Neural cell (in vitro differentiated cells): ENCODE results near the gene CLDN15. TPM values are rescaled to one million over a fixed set of nuclear protein-coding genes. Genes with fewer than 3 reads are reported as not detected.
A peak's percentile ranks its signal among the peaks of the same experiment; 100 is the strongest.

Experiments
- H2AFZ ChIP-seq: fragments of 200-600, 300-800 bp; sonication (generic), shearing (Covaris generic); 2 replicates; pipeline ENCODE4 v1.6.0; 2014; ENCODE audit warnings: low read depth, mild to moderate bottlenecking, antibody characterized with exemption, low read length, moderate library complexity
- H3F3A ChIP-seq: fragments of 200-600 bp; shearing (Covaris generic); 2 replicates; pipeline ENCODE4 v1.6.1; 2016; ENCODE audit warnings: mild to moderate bottlenecking, moderate library complexity, mixed read lengths, antibody characterized with exemption, low read length; ENCODE audit not compliant: insufficient read depth, poor library complexity, severe bottlenecking
- H3K27ac ChIP-seq: fragments of 200-600, 300-800 bp; sonication (generic), shearing (Covaris generic); 2 replicates; pipeline ENCODE4 v1.5.1; 2014; ENCODE audit warnings: mild to moderate bottlenecking, low read length, moderate library complexity
- H3K27me3 ChIP-seq: fragments of 300-800, 200-600 bp; sonication (generic), shearing (Covaris generic); 2 replicates; pipeline ENCODE4 v1.6.0; 2014; ENCODE audit warnings: mild to moderate bottlenecking, low read depth, low read length, moderate library complexity; ENCODE audit not compliant: insufficient read depth
- H3K36me3 ChIP-seq: fragments of 300-800, 200-600 bp; sonication (generic), shearing (Covaris generic); 2 replicates; pipeline ENCODE4 v1.5.1; 2014; ENCODE audit warnings: mild to moderate bottlenecking, antibody characterized with exemption, low read length, moderate library complexity; ENCODE audit not compliant: insufficient read depth
- H3K4me2 ChIP-seq: fragments of 300-800, 200-600 bp; sonication (generic), shearing (Covaris generic); 2 replicates; pipeline ENCODE4 v1.6.0; 2014; ENCODE audit warnings: mild to moderate bottlenecking, low read length
- H3K4me3 ChIP-seq: fragments of 300-800, 200-600 bp; sonication (generic), shearing (Covaris generic); 2 replicates; pipeline ENCODE4 v1.5.1; 2014; ENCODE audit warnings: mild to moderate bottlenecking, low read length, moderate library complexity
- H3K79me2 ChIP-seq: fragments of 200-600 bp; shearing (Covaris generic); replicated peaks from 2 replicates; pipeline ENCODE4 v1.6.0; 2014; ENCODE audit warnings: mild to moderate bottlenecking, low read length, moderate library complexity; ENCODE audit not compliant: insufficient read depth
- H3K9ac ChIP-seq: fragments of 300-800, 200-600 bp; sonication (generic), shearing (Covaris generic); 2 replicates; pipeline ENCODE4 v1.6.1; 2016; ENCODE audit warnings: mild to moderate bottlenecking, low read length, mixed read lengths
- H3K9me2 ChIP-seq: fragments of 200-600 bp; shearing (Covaris generic); 2 replicates; pipeline ENCODE4 v1.6.1; 2016; ENCODE audit warnings: mild to moderate bottlenecking, low read length, mixed read lengths; ENCODE audit not compliant: insufficient read depth
- H3K9me3 ChIP-seq: fragments of 200-600, 300-800 bp; sonication (generic), shearing (Covaris generic); 2 replicates; pipeline ENCODE4 v1.6.1; 2016; ENCODE audit warnings: mild to moderate bottlenecking, mixed run types, low read length, moderate library complexity, mixed read lengths
- H4K20me1 ChIP-seq: fragments of 200-600 bp; shearing (Covaris generic); 2 replicates; pipeline ENCODE4 v1.6.1; 2016; ENCODE audit warnings: mild to moderate bottlenecking, mixed run types; ENCODE audit not compliant: insufficient read depth
- EP300 ChIP-seq: fragments of 450-650 bp; conservative IDR thresholded peaks from 2 replicates; pipeline ENCODE4 v1.6.1; 2014; ENCODE audit warnings: antibody characterized with exemption, mild to moderate bottlenecking, moderate library complexity; ENCODE audit not compliant: poor library complexity, severe bottlenecking
- EZH2 ChIP-seq: fragments of 200-600, 300-800 bp; shearing (Covaris generic), sonication (generic); IDR thresholded peaks from 2 replicates; pipeline ENCODE4 v1.6.1; 2014; ENCODE audit warnings: antibody characterized with exemption, low read length, borderline replicate concordance, mild to moderate bottlenecking; ENCODE audit not compliant: insufficient read depth, poor library complexity, severe bottlenecking
- MXI1 ChIP-seq: fragments of 450-650 bp; conservative IDR thresholded peaks from 2 replicates; pipeline ENCODE4 v1.6.1; 2014; ENCODE audit warnings: antibody characterized with exemption, mild to moderate bottlenecking; ENCODE audit not compliant: poor library complexity, severe bottlenecking
- POLR2AphosphoS5 ChIP-seq: IDR thresholded peaks from 2 replicates; pipeline ENCODE4 v1.6.1; 2012
- RAD21 ChIP-seq: fragments of 450-650 bp; conservative IDR thresholded peaks from 2 replicates; pipeline ENCODE4 v1.6.1; 2014; ENCODE audit warnings: antibody characterized with exemption, mild to moderate bottlenecking, moderate library complexity
- SMC3 ChIP-seq: fragments of 450-650 bp; conservative IDR thresholded peaks from 2 replicates; pipeline ENCODE4 v1.6.1; 2014; ENCODE audit warnings: antibody characterized with exemption, mild to moderate bottlenecking, moderate library complexity; ENCODE audit not compliant: poor library complexity
- TAF1 ChIP-seq: IDR thresholded peaks from 2 replicates; pipeline ENCODE4 v1.6.1; 2012; ENCODE audit warnings: low read depth
- polyA plus RNA-seq: library from polyadenylated mRNA; depleted of rRNA; stranded (reverse); fragments of >200 nt; gene quantifications from 2 replicates; pipeline ENCODE4 v1.2.3, GENCODE V29; 2014
- TF ChIP-seq, protein P1 (sequence below): fragments of 450-650 bp; IDR thresholded peaks from 2 replicates; pipeline ENCODE4 v1.5.1; 2014; ENCODE audit warnings: antibody characterized with exemption, mild to moderate bottlenecking, moderate library complexity; ENCODE audit not compliant: poor library complexity, severe bottlenecking
- TF ChIP-seq, protein P2 (sequence below): IDR thresholded peaks from 2 replicates; pipeline ENCODE4 v1.6.1; 2012; ENCODE audit warnings: borderline replicate concordance

The CLDN15 gene
- polyA plus RNA-seq, 1 donor from 2014 or later, result 10.9 TPM

DNA sequence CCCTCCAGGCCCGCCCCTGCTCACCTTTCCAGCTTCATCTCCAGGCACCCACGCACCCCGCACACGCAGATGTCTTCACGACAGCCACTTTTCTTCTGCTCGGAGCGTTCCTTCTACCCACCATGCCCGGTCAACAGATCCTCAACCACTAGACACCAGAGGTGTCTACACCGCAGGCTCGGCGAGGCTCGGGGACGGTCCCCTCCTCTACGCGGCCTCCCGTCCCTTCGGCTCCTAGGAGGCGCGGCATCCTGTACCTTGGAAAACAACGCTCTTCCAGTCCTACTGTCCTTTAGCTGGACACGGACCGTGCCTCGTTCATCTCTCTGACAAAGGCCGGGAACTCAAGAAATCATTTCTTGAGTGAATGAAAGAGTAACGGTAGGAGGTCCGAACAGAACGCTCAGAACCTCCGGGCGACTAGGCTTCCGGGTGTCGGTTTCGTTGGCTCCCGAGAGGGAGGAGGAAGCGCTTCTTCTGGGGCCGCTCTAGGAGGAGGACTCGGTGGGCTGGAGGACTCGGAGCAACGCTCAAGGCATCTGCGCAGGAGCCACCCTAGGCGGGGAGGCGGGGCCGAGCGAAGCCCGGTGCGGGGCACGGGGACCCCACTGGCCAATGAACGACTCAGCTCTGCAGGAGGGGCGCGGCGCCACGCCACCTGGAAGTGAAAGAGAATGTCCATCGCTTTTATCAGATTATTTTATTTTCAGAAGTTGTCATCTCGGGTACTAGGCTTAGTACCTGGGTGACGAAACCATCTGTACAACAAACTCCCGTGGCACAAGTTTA lies 14.5 kb upstream of the CLDN15 start:
- H3K27me3 ChIP-seq, result no peaks in the 10 kb centered on the region
- peak overlapping the region; percentile 70 for H2AFZ ChIP-seq
- no peaks in the 10 kb centered on the region for H3K9me3 ChIP-seq
- no peaks in the 10 kb centered on the region for H3K9me2 ChIP-seq
- no peaks in the 10 kb centered on the region for H3K36me3 ChIP-seq
- no peaks in the 10 kb centered on the region for H3F3A ChIP-seq
- no peaks in the 10 kb centered on the region for H4K20me1 ChIP-seq
- H3K9ac ChIP-seq, result peak overlapping the region; percentile 87
- peak overlapping the region; percentile 96 for H3K4me3 ChIP-seq
- H3K27ac ChIP-seq, result peak overlapping the region; percentile 85
- H3K79me2 ChIP-seq, result peaks cover 21% of the 10 kb centered on the region
- TF ChIP-seq, protein P1, sequence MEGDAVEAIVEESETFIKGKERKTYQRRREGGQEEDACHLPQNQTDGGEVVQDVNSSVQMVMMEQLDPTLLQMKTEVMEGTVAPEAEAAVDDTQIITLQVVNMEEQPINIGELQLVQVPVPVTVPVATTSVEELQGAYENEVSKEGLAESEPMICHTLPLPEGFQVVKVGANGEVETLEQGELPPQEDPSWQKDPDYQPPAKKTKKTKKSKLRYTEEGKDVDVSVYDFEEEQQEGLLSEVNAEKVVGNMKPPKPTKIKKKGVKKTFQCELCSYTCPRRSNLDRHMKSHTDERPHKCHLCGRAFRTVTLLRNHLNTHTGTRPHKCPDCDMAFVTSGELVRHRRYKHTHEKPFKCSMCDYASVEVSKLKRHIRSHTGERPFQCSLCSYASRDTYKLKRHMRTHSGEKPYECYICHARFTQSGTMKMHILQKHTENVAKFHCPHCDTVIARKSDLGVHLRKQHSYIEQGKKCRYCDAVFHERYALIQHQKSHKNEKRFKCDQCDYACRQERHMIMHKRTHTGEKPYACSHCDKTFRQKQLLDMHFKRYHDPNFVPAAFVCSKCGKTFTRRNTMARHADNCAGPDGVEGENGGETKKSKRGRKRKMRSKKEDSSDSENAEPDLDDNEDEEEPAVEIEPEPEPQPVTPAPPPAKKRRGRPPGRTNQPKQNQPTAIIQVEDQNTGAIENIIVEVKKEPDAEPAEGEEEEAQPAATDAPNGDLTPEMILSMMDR, result peak; percentile 30
- TF ChIP-seq TAF1 (peak; percentile 24), RAD21 (peak; percentile 14), SMC3 (peak; percentile 42), POLR2AphosphoS5 (peak; percentile 86), MXI1 (peak; percentile 76), EP300 (no peak), EZH2 (no peak)
- TF ChIP-seq, protein P2, sequence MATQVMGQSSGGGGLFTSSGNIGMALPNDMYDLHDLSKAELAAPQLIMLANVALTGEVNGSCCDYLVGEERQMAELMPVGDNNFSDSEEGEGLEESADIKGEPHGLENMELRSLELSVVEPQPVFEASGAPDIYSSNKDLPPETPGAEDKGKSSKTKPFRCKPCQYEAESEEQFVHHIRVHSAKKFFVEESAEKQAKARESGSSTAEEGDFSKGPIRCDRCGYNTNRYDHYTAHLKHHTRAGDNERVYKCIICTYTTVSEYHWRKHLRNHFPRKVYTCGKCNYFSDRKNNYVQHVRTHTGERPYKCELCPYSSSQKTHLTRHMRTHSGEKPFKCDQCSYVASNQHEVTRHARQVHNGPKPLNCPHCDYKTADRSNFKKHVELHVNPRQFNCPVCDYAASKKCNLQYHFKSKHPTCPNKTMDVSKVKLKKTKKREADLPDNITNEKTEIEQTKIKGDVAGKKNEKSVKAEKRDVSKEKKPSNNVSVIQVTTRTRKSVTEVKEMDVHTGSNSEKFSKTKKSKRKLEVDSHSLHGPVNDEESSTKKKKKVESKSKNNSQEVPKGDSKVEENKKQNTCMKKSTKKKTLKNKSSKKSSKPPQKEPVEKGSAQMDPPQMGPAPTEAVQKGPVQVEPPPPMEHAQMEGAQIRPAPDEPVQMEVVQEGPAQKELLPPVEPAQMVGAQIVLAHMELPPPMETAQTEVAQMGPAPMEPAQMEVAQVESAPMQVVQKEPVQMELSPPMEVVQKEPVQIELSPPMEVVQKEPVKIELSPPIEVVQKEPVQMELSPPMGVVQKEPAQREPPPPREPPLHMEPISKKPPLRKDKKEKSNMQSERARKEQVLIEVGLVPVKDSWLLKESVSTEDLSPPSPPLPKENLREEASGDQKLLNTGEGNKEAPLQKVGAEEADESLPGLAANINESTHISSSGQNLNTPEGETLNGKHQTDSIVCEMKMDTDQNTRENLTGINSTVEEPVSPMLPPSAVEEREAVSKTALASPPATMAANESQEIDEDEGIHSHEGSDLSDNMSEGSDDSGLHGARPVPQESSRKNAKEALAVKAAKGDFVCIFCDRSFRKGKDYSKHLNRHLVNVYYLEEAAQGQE, result no peak
- no peak overlapping the region for H3K4me2 ChIP-seq

DNA sequence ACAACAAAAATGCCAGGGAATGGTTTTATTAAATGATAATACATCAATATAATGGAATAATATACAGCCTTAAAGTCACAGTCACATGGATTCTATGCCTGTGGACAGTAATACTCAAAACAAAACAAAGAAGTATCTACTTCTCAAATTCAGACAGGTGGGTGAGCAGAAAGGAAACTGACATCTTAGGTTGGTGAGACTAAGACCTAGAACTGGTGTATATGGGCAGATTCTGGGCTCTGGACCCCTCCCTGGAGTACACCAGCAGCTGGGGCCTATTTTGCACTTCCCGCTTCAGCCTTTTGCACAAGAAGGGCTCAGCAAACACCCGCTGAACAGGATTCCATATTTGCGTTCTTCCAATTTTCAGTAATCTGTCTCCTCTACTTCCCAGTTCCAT lies 12.7 kb upstream of the CLDN15 start:
- Histone ChIP-seq H3F3A (no peaks in the 10 kb centered on the region), H3K36me3 (no peaks in the 10 kb centered on the region), H3K9me3 (no peaks in the 10 kb centered on the region), H3K9me2 (no peaks in the 10 kb centered on the region), H3K27me3 (no peaks in the 10 kb centered on the region), H3K27ac (no peak overlapping the region), H3K9ac (no peak overlapping the region), H3K4me3 (peak overlapping the region; percentile 96), H3K79me2 (peaks cover 25% of the 10 kb centered on the region), H4K20me1 (no peaks in the 10 kb centered on the region), H3K4me2 (no peak overlapping the region), H2AFZ (no peak overlapping the region)
- TF ChIP-seq POLR2AphosphoS5 (no peak), RAD21 (no peak), EZH2 (no peak), TAF1 (no peak), EP300 (no peak), SMC3 (no peak), MXI1 (no peak)
- TF ChIP-seq, protein P2, result no peak
- TF ChIP-seq, protein P1, result no peak
